IPS-18a (cell line): ENCODE data around the gene PCDH1.

ENCODE experiments used
- H3K27ac ChIP-seq: one replicate; pipeline ENCODE4 v1.5.1; 2013; ENCODE audit warnings: low read length
- H3K27me3 ChIP-seq: one replicate; pipeline ENCODE4 v1.6.1; 2013; ENCODE audit warnings: mild to moderate bottlenecking, low read length; ENCODE audit not compliant: control insufficient read depth, insufficient read depth
- H3K36me3 ChIP-seq: one replicate; pipeline ENCODE4 v1.6.1; 2013; ENCODE audit warnings: low read depth, low read length; ENCODE audit not compliant: control insufficient read depth
- H3K4me1 ChIP-seq: one replicate; pipeline ENCODE4 v1.6.1; 2013; ENCODE audit warnings: low read depth, low read length; ENCODE audit not compliant: control insufficient read depth
- H3K4me3 ChIP-seq: one replicate; pipeline ENCODE4 v1.5.1; 2013; ENCODE audit warnings: low read length
- H3K9ac ChIP-seq: one replicate; pipeline ENCODE4 v1.6.1; 2013; ENCODE audit warnings: mild to moderate bottlenecking, low read length, moderate library complexity
- H3K9me3 ChIP-seq: one replicate; pipeline ENCODE4 v1.6.1; 2013; ENCODE audit warnings: low read depth, low read length; ENCODE audit not compliant: control insufficient read depth

The PCDH1 gene

GRCh38 chr5:141810702-141811101 lies 67.5 kb downstream of the PCDH1 start:
- no peaks in the 10 kb centered on the region for H3K27me3 ChIP-seq
- H3K9me3 ChIP-seq: no peaks in the 10 kb centered on the region
- peaks cover 40% of the 10 kb centered on the region for H3K4me1 ChIP-seq
- no peak overlapping the region for H3K4me3 ChIP-seq
- no peak overlapping the region for H3K27ac ChIP-seq
- H3K36me3 ChIP-seq: no peaks in the 10 kb centered on the region
- H3K9ac ChIP-seq: no peak overlapping the region

DNA sequence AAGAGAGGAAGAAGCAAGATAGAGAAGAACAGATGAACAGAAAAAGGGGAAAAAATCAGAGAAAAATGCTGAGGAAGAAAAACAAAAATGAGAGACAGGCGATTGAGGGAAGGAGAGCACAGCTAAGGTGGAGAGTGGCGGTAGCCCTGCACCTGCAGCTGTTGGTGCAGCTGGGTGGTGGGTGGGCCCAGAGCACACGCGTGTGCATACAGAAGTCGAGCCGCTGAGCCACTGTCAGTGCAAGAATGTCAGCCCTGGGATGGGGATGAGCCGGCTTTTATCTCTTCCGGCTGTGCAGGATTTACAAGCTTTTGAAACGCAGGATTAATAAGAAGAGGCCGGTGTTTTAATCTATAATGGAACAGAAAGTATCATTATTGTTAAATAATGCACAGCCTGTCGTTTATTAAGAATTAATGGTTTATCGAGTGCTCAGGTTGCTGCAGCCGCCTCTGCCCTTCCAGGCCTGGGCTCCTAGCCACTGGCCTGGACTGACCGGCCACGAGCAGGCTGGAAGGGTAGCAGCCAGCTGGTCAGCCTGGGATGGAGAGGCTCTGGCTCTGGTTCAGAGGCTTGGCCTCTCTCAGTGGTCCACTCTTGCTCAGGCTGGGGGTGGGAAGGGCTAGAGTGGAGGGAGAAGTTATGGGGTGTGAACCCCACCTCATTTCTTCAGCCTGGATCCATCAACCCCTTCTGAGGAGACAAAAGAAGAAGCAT lies 68.7 kb downstream of the PCDH1 start:
- peaks cover 31% of the 10 kb centered on the region for H3K4me1 ChIP-seq
- no peak overlapping the region for H3K9ac ChIP-seq
- no peaks in the 10 kb centered on the region for H3K36me3 ChIP-seq
- no peak overlapping the region for H3K4me3 ChIP-seq
- H3K27ac ChIP-seq: no peak overlapping the region
- no peaks in the 10 kb centered on the region for H3K27me3 ChIP-seq
- no peaks in the 10 kb centered on the region for H3K9me3 ChIP-seq

- Histone ChIP-seq H3K9ac (no peak overlapping the region), H3K27me3 (no peaks in the 10 kb centered on the region), H3K4me1 (peaks cover 34% of the 10 kb centered on the region), H3K4me3 (no peak overlapping the region), H3K36me3 (no peaks in the 10 kb centered on the region), H3K27ac (no peak overlapping the region), H3K9me3 (no peaks in the 10 kb centered on the region)
These were observed 69.4 kb downstream of the PCDH1 start for GRCh38 chr5:141808857-141809256.

GRCh38 chr5:141807732-141808131 lies 70.5 kb downstream of the PCDH1 start:
- Histone ChIP-seq H3K27ac (no peak overlapping the region), H3K9ac (no peak overlapping the region)

DNA sequence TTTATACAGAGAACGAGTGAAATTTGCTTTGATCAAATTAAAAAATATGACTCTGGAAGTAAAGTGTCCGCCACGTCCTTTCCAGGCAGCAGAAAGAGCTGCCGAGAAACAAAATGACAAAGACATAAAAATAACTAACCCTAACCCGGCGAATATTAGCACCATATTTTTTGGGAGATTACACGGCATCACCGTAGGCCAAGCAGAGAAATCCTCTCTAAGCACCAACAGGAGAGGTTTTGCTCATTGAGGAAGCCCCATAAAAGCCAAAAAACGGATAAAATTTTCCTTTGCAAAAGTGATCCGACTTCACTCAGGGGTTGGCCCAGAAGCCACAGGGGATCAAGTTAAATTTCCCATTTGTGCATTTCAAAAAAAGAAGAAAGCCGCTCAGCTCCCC lies 70.9 kb downstream of the PCDH1 start:
- no peaks in the 10 kb centered on the region for H3K9me3 ChIP-seq
- no peaks in the 10 kb centered on the region for H3K27me3 ChIP-seq
- H3K27ac ChIP-seq: no peak overlapping the region

More at GRCh38 chr5:141807732-141808131, 70.5 kb downstream of the PCDH1 start:
- Histone ChIP-seq H3K4me1 (peaks cover 44% of the 10 kb centered on the region), H3K36me3 (no peaks in the 10 kb centered on the region), H3K9me3 (no peaks in the 10 kb centered on the region), H3K4me3 (no peak overlapping the region), H3K27me3 (no peaks in the 10 kb centered on the region)

DNA sequence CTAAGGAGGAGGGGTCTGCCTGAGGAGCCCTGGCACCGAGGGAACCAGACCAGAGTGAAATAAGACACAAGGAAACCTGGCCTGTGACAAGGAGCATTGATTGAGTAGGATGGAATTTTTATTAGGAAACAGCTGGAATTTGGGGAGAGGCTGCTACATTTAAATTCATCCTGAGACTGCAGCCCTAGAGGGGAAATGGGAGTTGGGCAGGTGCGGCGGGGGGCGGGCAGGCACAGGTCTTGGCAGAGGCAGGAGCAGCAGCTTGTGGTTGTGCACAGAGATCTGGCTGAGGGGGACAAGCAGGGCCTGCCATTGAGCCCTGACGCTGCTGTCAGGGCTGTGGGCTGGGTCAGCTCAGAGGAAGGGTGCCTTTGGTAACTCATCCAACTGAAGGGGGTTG lies 71.6 kb downstream of the PCDH1 start:
- Histone ChIP-seq H3K4me1 (peaks cover 35% of the 10 kb centered on the region), H3K9ac (no peak overlapping the region), H3K9me3 (no peaks in the 10 kb centered on the region), H3K27ac (no peak overlapping the region), H3K4me3 (no peak overlapping the region), H3K36me3 (no peaks in the 10 kb centered on the region), H3K27me3 (no peaks in the 10 kb centered on the region)

More for the DNA sequence above, 70.9 kb downstream of the PCDH1 start:
- no peaks in the 10 kb centered on the region for H3K36me3 ChIP-seq
- H3K4me3 ChIP-seq: no peak overlapping the region
- H3K4me1 ChIP-seq: peaks cover 40% of the 10 kb centered on the region
- H3K9ac ChIP-seq: no peak overlapping the region

DNA sequence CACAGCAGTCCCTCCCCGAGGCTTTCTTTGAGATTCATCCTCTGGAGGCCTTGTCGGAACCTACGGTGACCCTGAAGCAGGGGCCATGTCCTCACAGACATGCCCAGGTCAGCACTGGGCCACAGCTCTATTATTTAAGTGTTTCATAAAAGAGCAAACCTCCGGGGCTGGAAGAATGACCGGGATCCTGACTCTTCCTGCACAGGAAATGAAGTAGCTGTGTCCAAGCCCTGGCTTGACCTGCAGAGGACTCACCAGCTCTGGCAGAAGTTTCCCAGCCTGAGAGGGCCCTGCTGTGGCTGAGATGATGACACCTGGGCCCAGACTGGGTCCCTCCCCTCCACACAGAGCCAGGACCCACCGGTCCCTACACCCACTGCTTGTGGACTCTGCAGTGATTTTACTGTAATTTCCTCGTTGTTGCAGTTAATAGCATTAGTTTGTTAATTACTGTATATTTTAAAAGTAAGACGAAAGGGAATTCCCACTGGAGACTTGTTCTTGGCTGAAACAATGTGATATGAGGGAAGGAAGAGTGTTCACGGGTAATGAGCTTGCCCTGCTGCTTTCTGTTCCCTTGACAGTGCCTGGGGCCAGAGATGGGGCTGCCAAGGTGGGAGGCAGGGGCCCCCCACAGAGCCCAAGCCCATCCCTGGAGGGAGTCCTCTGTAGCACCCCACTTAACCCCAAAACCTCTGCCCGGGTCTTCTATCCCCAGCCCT lies 72.2 kb downstream of the PCDH1 start:
- H3K27ac ChIP-seq: no peak overlapping the region
- H3K9ac ChIP-seq: no peak overlapping the region
- H3K9me3 ChIP-seq: no peaks in the 10 kb centered on the region
- H3K27me3 ChIP-seq: no peaks in the 10 kb centered on the region
- no peak overlapping the region for H3K4me3 ChIP-seq
- peaks cover 31% of the 10 kb centered on the region for H3K4me1 ChIP-seq
- no peaks in the 10 kb centered on the region for H3K36me3 ChIP-seq

DNA sequence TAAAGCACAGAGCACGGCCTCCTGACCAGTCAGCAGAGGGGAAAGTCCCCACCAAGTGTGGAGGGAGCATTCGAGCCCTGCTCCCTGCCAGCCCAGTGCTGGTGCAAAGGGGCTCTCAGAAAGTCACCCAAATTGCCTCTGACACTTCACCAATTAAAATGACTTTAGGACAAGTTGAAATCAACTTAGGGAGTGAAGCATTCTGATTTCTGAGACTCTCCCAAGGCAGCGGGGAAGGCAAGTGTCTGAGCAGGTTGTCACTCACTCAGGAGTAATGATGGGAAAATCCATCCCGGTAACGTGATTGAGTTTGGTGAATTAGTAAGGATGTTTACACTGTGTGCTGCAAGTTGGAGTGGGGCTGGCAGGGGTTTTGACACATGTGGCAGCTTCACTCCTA lies 73.7 kb downstream of the PCDH1 start:
- Histone ChIP-seq H3K4me1 (peaks cover 31% of the 10 kb centered on the region), H3K4me3 (no peak overlapping the region), H3K9ac (no peak overlapping the region), H3K27me3 (no peaks in the 10 kb centered on the region), H3K27ac (no peak overlapping the region), H3K9me3 (no peaks in the 10 kb centered on the region), H3K36me3 (no peaks in the 10 kb centered on the region)
